ENCODE data around the gene TMEM132E.
A peak's percentile ranks its signal among the peaks of the same experiment; 100 is the strongest.
"Not testable (repeated sequence)": the region's sequence is repeated elsewhere in the genome, so short reads cannot be mapped to it uniquely, and the experiment has no call there.

TMEM132E gene

GRCh38 chr17:34579017-34579946, at the start of gene TMEM132E:
TSS of gene TMEM132E (plus strand) at chr17:34579582. CDS start at chr17:34581077, 1,495 bp downstream.
- DNase-seq = no peak

- DNase-seq = no peak
Observed at GRCh38 chr17:34530918-34531317, 48.5 kb upstream of the TMEM132E start.

GRCh38 chr17:34532281-34533065, 46.9 kb upstream of the TMEM132E start:
- no peak for DNase-seq

- no peak for DNase-seq
Observed at GRCh38 chr17:34533806-34534527, 45.4 kb upstream of the TMEM132E start.

GRCh38 chr17:34537445-34537844, 41.9 kb upstream of the TMEM132E start:
- DNase-seq = no peak

GRCh38 chr17:34538582-34538981, 40.8 kb upstream of the TMEM132E start:
- not testable (repeated sequence) for DNase-seq

- no peak for DNase-seq
Observed at GRCh38 chr17:34539881-34540280, 39.5 kb upstream of the TMEM132E start.

GRCh38 chr17:34542700-34543336, 36.6 kb upstream of the TMEM132E start:
- no peak for DNase-seq

- no peak for DNase-seq
Observed at GRCh38 chr17:34547453-34548063, 31.8 kb upstream of the TMEM132E start.

- no peak for DNase-seq
Observed at GRCh38 chr17:34549966-34550365, 29.4 kb upstream of the TMEM132E start.

GRCh38 chr17:34553907-34554306, 25.5 kb upstream of the TMEM132E start:
- no peak for DNase-seq

GRCh38 chr17:34556384-34556783, 23.0 kb upstream of the TMEM132E start:
- DNase-seq = no peak

GRCh38 chr17:34556931-34557330, 22.5 kb upstream of the TMEM132E start:
- DNase-seq = no peak

GRCh38 chr17:34561328-34561727, 18.1 kb upstream of the TMEM132E start:
- no peak for DNase-seq

GRCh38 chr17:34562387-34562786, 17.0 kb upstream of the TMEM132E start:
- DNase-seq = no peak

- no peak for DNase-seq
Observed at GRCh38 chr17:34565713-34566112, 13.7 kb upstream of the TMEM132E start.

- DNase-seq = no peak
Observed at GRCh38 chr17:34566201-34566600, 13.2 kb upstream of the TMEM132E start.

- DNase-seq = no peak
Observed at GRCh38 chr17:34566873-34567272, 12.5 kb upstream of the TMEM132E start.

- no peak for DNase-seq
Observed at GRCh38 chr17:34567691-34568465, 11.5 kb upstream of the TMEM132E start.

GRCh38 chr17:34568953-34569352, 10.4 kb upstream of the TMEM132E start:
- no peak for DNase-seq

- peak in 1 of 2 experiments; percentile 42 for DNase-seq
Observed at GRCh38 chr17:34569591-34569990, 9.8 kb upstream of the TMEM132E start.

Data from cerebellar nuclear complex (tissue), 1 donor.